Vagina (tissue), 2 donors: ENCODE results near the gene NSUN4.
"Not testable (repeated sequence)": the region's sequence is repeated elsewhere in the genome, so short reads cannot be mapped to it uniquely, and the experiment has no call there.

Source experiments
- CTCF ChIP-seq, 3 experiments: fragments of 450-650 bp in 2 of 3; fragments of 200-600 bp in 1 of 3; sonication (generic) in 1 of 3; IDR thresholded peaks; one replicate each; pipeline ENCODE4 v1.5.1; 2017 to 2019; ENCODE audit warnings: antibody characterized with exemption in 3 of 3, mild to moderate bottlenecking in 2 of 3, moderate library complexity in 2 of 3
- POLR2A ChIP-seq, 2 donors: fragments of 450-650 bp; IDR thresholded peaks; one replicate each; pipeline ENCODE4 v1.6.1; 2017; ENCODE audit warnings: antibody characterized with exemption in 2 of 2, mild to moderate bottlenecking in 2 of 2, moderate library complexity in 2 of 2
- POLR2AphosphoS5 ChIP-seq, 2 donors: sonication (generic); formaldehyde crosslinking; IDR thresholded peaks; one replicate each; pipeline ENCODE4 v1.9.0; 2017; ENCODE audit warnings: antibody characterized with exemption in 2 of 2, mild to moderate bottlenecking in 2 of 2, low read depth in 1 of 2; ENCODE audit not compliant: insufficient read depth in 1 of 2

- not testable (repeated sequence) for TF ChIP-seq POLR2A (IDR thresholded peaks at IDR 0.05); CTCF (IDR thresholded peaks at IDR 0.05); POLR2AphosphoS5 (IDR thresholded peaks at IDR 0.05; ENCODE audit: insufficient read depth in 1 of 2, low read depth in 1 of 2)
Observed at GRCh38 chr1:46325285-46326076, 15.1 kb upstream of the NSUN4 start.
